ENCODE measurements around the gene SULT4A1. TPM values are rescaled to one million over a fixed set of nuclear protein-coding genes. Genes with fewer than 3 reads are reported as not detected.

SULT4A1 gene
- total RNA-seq, 4 donors from 2014 or later, result 1.3 TPM; not detected in 3

DNA sequence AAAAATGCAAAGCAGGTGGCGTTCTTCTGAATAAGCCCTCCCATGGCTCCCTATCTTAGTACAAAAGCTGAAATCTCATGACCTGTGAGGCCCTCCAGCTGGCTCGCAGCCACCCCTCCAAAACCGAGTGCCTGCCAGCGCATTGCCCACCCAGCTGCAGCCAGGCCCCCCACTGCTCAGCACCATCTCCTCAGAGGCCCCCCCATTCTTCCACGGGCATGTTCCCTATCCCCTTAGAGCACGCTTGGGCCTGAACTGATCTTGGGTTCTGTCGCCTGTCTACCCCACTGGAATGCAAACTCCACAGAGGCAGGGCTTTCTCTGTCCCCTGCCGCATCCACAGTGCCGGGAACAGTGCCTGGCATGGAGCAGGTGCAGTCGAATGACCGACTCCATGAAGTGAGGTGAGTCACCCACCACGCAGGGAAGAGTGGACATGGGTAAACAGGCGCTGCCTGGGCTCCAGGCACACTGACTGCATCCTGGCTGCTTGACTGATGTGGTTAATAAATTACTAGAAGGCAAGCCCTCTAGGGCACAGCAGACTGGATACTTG, 38.9 kb downstream of the SULT4A1 start:
- Histone ChIP-seq H3K4me3 (no peak overlapping the region), H3K4me1 (peaks cover 0 to 8% (median 0%) of the 10 kb centered on the region in 4 donors), H3K27ac (no peak overlapping the region), H3K27me3 (peaks cover 0 to 37% of the 10 kb centered on the region in 2 donors), H3K9me3 (no peaks in the 10 kb centered on the region), H3K36me3 (no peaks in the 10 kb centered on the region)
- no peak for DNase-seq (ENCODE audit: low spot score in 2 of 2)
- TF ChIP-seq EP300 (IDR thresholded peaks at IDR 0.05) (no peak), POLR2A (IDR thresholded peaks at IDR 0.05) (no peak)
- TF ChIP-seq, protein P1, sequence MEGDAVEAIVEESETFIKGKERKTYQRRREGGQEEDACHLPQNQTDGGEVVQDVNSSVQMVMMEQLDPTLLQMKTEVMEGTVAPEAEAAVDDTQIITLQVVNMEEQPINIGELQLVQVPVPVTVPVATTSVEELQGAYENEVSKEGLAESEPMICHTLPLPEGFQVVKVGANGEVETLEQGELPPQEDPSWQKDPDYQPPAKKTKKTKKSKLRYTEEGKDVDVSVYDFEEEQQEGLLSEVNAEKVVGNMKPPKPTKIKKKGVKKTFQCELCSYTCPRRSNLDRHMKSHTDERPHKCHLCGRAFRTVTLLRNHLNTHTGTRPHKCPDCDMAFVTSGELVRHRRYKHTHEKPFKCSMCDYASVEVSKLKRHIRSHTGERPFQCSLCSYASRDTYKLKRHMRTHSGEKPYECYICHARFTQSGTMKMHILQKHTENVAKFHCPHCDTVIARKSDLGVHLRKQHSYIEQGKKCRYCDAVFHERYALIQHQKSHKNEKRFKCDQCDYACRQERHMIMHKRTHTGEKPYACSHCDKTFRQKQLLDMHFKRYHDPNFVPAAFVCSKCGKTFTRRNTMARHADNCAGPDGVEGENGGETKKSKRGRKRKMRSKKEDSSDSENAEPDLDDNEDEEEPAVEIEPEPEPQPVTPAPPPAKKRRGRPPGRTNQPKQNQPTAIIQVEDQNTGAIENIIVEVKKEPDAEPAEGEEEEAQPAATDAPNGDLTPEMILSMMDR (IDR thresholded peaks at IDR 0.05), result no peak
- 79% methylated on average over 13 of the region's 13 CpGs for WGBS, 2 donors

DNA sequence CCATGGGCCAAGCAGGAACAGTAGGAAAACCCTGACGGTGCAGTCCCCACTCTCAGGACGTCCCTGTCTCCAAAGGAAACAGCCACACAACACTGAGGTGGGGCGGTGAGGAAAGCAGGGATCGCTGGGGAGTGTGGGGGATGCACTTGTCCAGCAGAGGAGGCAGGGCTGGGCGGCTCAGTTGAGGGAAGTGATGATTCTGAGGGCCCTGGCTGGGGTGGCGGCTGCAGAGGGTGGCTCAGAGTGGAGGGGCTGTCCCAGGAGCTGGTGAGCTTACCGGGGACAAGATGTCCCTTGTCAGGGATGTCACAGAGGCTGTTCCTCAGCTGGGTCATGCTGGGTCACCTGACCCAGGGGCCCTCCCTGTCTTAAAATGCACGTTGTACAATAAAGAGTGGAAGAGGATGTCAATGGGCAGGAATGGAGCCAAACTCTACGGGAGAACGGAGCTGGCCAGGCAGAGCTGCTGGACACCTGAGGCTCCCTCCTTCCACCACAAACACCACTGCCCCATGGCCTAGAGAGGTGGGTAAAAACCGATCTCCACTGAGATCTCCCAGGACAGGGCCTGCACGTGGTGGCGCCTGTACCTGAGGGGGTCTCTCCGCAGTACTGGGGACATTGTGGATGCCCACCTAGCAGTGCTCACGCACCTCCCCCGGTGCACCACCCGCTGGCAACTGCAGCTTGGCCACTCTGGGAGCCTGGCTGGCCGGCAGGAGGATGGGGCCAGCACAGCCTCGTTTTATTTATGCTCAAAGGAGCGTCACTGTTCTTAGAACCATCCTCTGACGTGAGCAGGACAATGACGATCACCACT, 40.5 kb downstream of the SULT4A1 start:
- no peaks in the 10 kb centered on the region for H3K9me3 ChIP-seq
- 63 to 72% methylated on average over 15 to 22 of the region's 22 CpGs for WGBS, 2 donors
- no peak overlapping the region for H3K4me3 ChIP-seq
- TF ChIP-seq, protein P1 (IDR thresholded peaks at IDR 0.05), result no peak
- no peak for TF ChIP-seq EP300 (IDR thresholded peaks at IDR 0.05)
- no peak for TF ChIP-seq POLR2A (IDR thresholded peaks at IDR 0.05)
- H3K27me3 ChIP-seq, result peaks cover 0 to 37% of the 10 kb centered on the region in 2 donors
- H3K27ac ChIP-seq, result no peak overlapping the region
- peaks cover 0 to 5% (median 0%) of the 10 kb centered on the region in 4 donors for H3K4me1 ChIP-seq
- DNase-seq (ENCODE audit: low spot score in 2 of 2), result no peak
- H3K36me3 ChIP-seq, result peaks cover 0 to 6% (median 0%) of the 10 kb centered on the region in 3 donors

DNA sequence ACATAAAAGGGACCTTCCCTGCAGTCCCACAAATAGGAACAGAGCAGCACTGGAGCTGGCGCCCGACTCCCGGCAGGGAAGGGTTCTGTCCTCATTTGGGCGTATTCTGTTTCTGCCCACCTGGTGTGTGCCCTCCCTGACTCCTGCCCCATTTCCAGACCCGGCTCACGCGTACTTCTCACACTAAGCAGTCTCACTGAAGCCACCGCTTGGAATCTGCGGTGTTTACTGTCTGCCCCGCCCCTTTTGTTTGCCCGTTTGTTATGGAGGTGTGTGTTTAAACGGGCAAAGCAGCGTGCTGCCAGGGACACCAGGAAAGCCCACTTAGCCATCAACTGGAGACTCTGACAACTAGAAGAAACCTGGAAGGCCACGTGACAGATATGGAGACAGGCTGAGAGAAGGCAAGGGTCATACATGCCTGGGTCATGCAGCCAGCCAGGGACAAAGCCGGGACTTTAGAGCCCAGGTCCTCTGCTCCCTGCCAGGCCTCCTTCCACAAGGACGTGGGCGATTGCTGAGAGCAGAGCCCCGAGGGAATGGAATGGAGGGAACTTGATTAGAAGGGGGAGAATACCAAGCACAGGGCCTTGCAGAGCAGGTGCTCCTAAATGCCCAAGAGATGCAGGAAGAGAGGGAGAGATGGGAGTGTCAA, 41.5 kb downstream of the SULT4A1 start:
- Histone ChIP-seq H3K4me3 (no peak overlapping the region), H3K4me1 (no peaks in the 10 kb centered on the region), H3K9me3 (no peaks in the 10 kb centered on the region), H3K27ac (no peak overlapping the region), H3K27me3 (peaks cover 0 to 37% of the 10 kb centered on the region in 2 donors), H3K36me3 (peaks cover 0 to 7% (median 0%) of the 10 kb centered on the region in 3 donors)
- WGBS, 2 donors, result 51 to 62% methylated on average over 18 of the region's 18 CpGs
- TF ChIP-seq EP300 (IDR thresholded peaks at IDR 0.05) (no peak), POLR2A (IDR thresholded peaks at IDR 0.05) (no peak)
- TF ChIP-seq, protein P1 (IDR thresholded peaks at IDR 0.05), result no peak
- DNase-seq (ENCODE audit: low spot score in 2 of 2), result no peak

DNA sequence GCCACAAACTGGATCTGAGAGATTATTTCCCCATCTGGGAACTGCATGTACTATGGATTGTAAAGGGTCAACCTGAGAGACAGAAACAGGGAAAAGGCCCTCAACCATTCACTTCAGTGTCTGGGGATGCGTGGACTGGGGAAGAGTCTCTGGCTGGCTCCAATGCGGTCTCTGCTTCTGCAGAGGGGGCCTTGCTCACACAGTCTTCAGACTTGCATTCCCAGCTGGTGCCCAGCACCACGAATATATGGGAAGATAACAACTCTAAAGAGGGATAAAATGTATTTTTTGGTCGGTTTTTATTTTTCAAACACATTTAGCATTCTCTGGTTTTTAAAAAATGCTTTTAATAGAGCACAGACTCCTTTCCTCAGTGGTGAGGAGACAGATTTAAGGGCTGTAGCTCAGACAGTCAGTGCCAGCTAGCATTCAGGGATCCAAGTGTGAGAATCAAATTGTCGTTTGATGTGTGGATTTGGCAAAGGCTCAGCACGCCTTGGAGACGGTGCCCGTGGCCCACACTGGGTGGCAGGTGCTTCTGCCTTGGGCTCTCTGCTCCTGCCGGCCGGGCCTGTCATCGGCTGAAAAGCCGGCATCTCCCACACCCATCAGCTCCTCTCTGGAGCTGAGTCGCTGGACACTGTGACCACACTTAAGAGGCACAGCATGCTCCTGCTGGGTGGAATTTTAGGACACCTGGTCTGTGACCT, 42.2 kb downstream of the SULT4A1 start:
- 87 to 88% methylated on average over 13 of the region's 13 CpGs for WGBS, 2 donors

More for the DNA sequence above, 42.2 kb downstream of the SULT4A1 start:
- Histone ChIP-seq H3K27ac (no peak overlapping the region), H3K9me3 (no peaks in the 10 kb centered on the region), H3K4me1 (no peaks in the 10 kb centered on the region), H3K4me3 (no peak overlapping the region), H3K36me3 (peaks cover 0 to 13% (median 0%) of the 10 kb centered on the region in 3 donors), H3K27me3 (peaks cover 0 to 37% of the 10 kb centered on the region in 2 donors)
- no peak for DNase-seq (ENCODE audit: low spot score in 2 of 2)
- TF ChIP-seq EP300 (IDR thresholded peaks at IDR 0.05) (no peak), POLR2A (IDR thresholded peaks at IDR 0.05) (no peak)
- TF ChIP-seq, protein P1 (IDR thresholded peaks at IDR 0.05), result no peak
